ENCODE data around the gene LEP.

Gene LEP

GRCh38 chr7:128219636-128220035 is 21.4 kb upstream of the LEP start:
- no peak for TF ChIP-seq CTCF (IDR thresholded peaks at IDR 0.05)
- intact Hi-C loops (cut with DNase I; ENCODE audit: low total_unique reads) = loop anchor here (10.0 kb wide), 1 partner anchor 1415 kb away; no protein-coding TSS in a partner anchor
- DNase-seq = no peak
- H3K27me3 ChIP-seq = peaks cover 0 to 9% of the 10 kb centered on the region in 2 donors
- H3K9me3 ChIP-seq = no peaks in the 10 kb centered on the region
- no peaks in the 10 kb centered on the region for H3K36me3 ChIP-seq
- H3K4me1 ChIP-seq = peaks cover 0 to 7% (median 3%) of the 10 kb centered on the region in 4 donors
- no peak overlapping the region for H3K4me3 ChIP-seq
- H3K27ac ChIP-seq = no peak overlapping the region

- DNase-seq = no peak
- Histone ChIP-seq H3K36me3 (no peaks in the 10 kb centered on the region), H3K27ac (no peak overlapping the region), H3K27me3 (peaks cover 0 to 6% of the 10 kb centered on the region in 2 donors), H3K4me1 (no peaks in the 10 kb centered on the region), H3K9me3 (no peaks in the 10 kb centered on the region), H3K4me3 (no peak overlapping the region)
- intact Hi-C loops (cut with DNase I; ENCODE audit: low total_unique reads) = no loop called here
- TF ChIP-seq CTCF (IDR thresholded peaks at IDR 0.05) = no peak
These were observed 19.1 kb upstream of the LEP start for GRCh38 chr7:128221929-128222403.

- peaks cover 0 to 12% of the 10 kb centered on the region in 2 donors for H3K27me3 ChIP-seq
- DNase-seq = no peak
- H3K9me3 ChIP-seq = no peaks in the 10 kb centered on the region
- no peak overlapping the region for H3K4me3 ChIP-seq
- intact Hi-C loops (cut with DNase I; ENCODE audit: low total_unique reads) = no loop called here
- no peak overlapping the region for H3K27ac ChIP-seq
- H3K36me3 ChIP-seq = no peaks in the 10 kb centered on the region
- H3K4me1 ChIP-seq = no peaks in the 10 kb centered on the region
- TF ChIP-seq CTCF (IDR thresholded peaks at IDR 0.05) = no peak
These were observed 14.7 kb upstream of the LEP start for GRCh38 chr7:128226132-128226980.

- no peak overlapping the region for H3K27ac ChIP-seq
- H3K9me3 ChIP-seq = no peaks in the 10 kb centered on the region
- DNase-seq = no peak
- intact Hi-C loops (cut with DNase I; ENCODE audit: low total_unique reads) = no loop called here
- no peaks in the 10 kb centered on the region for H3K4me1 ChIP-seq
- H3K4me3 ChIP-seq = no peak overlapping the region
- no peak for TF ChIP-seq CTCF (IDR thresholded peaks at IDR 0.05)
- no peaks in the 10 kb centered on the region for H3K36me3 ChIP-seq
- H3K27me3 ChIP-seq = peaks cover 0 to 12% of the 10 kb centered on the region in 2 donors
These were observed 13.8 kb upstream of the LEP start for GRCh38 chr7:128227271-128227670.

- intact Hi-C loops (cut with DNase I; ENCODE audit: low total_unique reads) = no loop called here
- no peak for TF ChIP-seq CTCF (IDR thresholded peaks at IDR 0.05)
- no peak for DNase-seq
- H3K4me1 ChIP-seq = no peaks in the 10 kb centered on the region
- no peak overlapping the region for H3K27ac ChIP-seq
- peaks cover 0 to 13% of the 10 kb centered on the region in 2 donors for H3K27me3 ChIP-seq
- H3K36me3 ChIP-seq = no peaks in the 10 kb centered on the region
- H3K4me3 ChIP-seq = no peak overlapping the region
- no peaks in the 10 kb centered on the region for H3K9me3 ChIP-seq
These were observed 10.1 kb upstream of the LEP start for GRCh38 chr7:128231021-128231420.

Data from tibial artery (tissue), 4 donors.